ENCODE results near the gene ALK.

ALK gene

GRCh38 chr2:29448096-29448688 lies 473.2 kb downstream of the ALK start:
- DNase-seq (ENCODE audit: low read depth) = no peak

GRCh38 chr2:29447513-29447912 lies 473.9 kb downstream of the ALK start:
- DNase-seq (ENCODE audit: low read depth) = no peak

- DNase-seq (ENCODE audit: low read depth) = peak; percentile 21
Measured at GRCh38 chr2:29446847-29447246, 474.5 kb downstream of the ALK start.

GRCh38 chr2:29444150-29444549 lies 477.2 kb downstream of the ALK start:
- DNase-seq (ENCODE audit: low read depth) = no peak

GRCh38 chr2:29443627-29444026 lies 477.8 kb downstream of the ALK start:
- DNase-seq (ENCODE audit: low read depth) = peak; percentile 82

GRCh38 chr2:29443151-29443550 lies 478.2 kb downstream of the ALK start:
- no peak for DNase-seq (ENCODE audit: low read depth)

GRCh38 chr2:29440921-29441623 lies 480.3 kb downstream of the ALK start:
- no peak for DNase-seq (ENCODE audit: low read depth)

GRCh38 chr2:29433920-29434319 lies 487.5 kb downstream of the ALK start:
- DNase-seq (ENCODE audit: low read depth) = no peak

GRCh38 chr2:29433128-29433527 lies 488.3 kb downstream of the ALK start:
- DNase-seq (ENCODE audit: low read depth) = no peak

- no peak for DNase-seq (ENCODE audit: low read depth)
Measured at GRCh38 chr2:29431485-29431884, 489.9 kb downstream of the ALK start.

- DNase-seq (ENCODE audit: low read depth) = no peak
Measured at GRCh38 chr2:29430382-29431112, 490.8 kb downstream of the ALK start.

- no peak for DNase-seq (ENCODE audit: low read depth)
Measured at GRCh38 chr2:29426354-29426753, 495.0 kb downstream of the ALK start.

- no peak for DNase-seq (ENCODE audit: low read depth)
Measured at GRCh38 chr2:29425866-29426265, 495.5 kb downstream of the ALK start.

- DNase-seq (ENCODE audit: low read depth) = no peak
Measured at GRCh38 chr2:29423061-29423666, 498.2 kb downstream of the ALK start.

GRCh38 chr2:29420999-29421782 lies 500.2 kb downstream of the ALK start:
- DNase-seq (ENCODE audit: low read depth) = peak; percentile 14

GRCh38 chr2:29420464-29420863 lies 500.9 kb downstream of the ALK start:
- no peak for DNase-seq (ENCODE audit: low read depth)

GRCh38 chr2:29417630-29418029 lies 503.8 kb downstream of the ALK start:
- DNase-seq (ENCODE audit: low read depth) = no peak

GRCh38 chr2:29412197-29412925 lies 509.0 kb downstream of the ALK start:
- no peak for DNase-seq (ENCODE audit: low read depth)

GRCh38 chr2:29405707-29406106 lies 515.7 kb downstream of the ALK start:
- no peak for DNase-seq (ENCODE audit: low read depth)

- DNase-seq (ENCODE audit: low read depth) = no peak
Measured at GRCh38 chr2:29405266-29405665, 516.1 kb downstream of the ALK start.

GRCh38 chr2:29401994-29402393 lies 519.4 kb downstream of the ALK start:
- no peak for DNase-seq (ENCODE audit: low read depth)

Data from EH (cell line).